SK-N-MC (cell line): ENCODE results near the gene PTK7.

Source experiments
- EZH2 ChIP-seq: fragments of 200-600 bp; sonication (generic); IDR thresholded peaks from one replicate; pipeline ENCODE4 v1.6.1; 2017; ENCODE audit warnings: antibody characterized with exemption
- FOXP2 ChIP-seq: optimal IDR thresholded peaks from 2 replicates; pipeline ENCODE3; 2011; ENCODE audit warnings: mild to moderate bottlenecking, moderate library complexity; ENCODE audit not compliant: insufficient read depth; ENCODE audit errors: extremely low read length, control extremely low read depth
- POLR2AphosphoS5 ChIP-seq: IDR thresholded peaks from 2 replicates; pipeline ENCODE4 v1.6.1; 2012; ENCODE audit warnings: mild to moderate bottlenecking, low read depth, low read length, borderline replicate concordance

DNA sequence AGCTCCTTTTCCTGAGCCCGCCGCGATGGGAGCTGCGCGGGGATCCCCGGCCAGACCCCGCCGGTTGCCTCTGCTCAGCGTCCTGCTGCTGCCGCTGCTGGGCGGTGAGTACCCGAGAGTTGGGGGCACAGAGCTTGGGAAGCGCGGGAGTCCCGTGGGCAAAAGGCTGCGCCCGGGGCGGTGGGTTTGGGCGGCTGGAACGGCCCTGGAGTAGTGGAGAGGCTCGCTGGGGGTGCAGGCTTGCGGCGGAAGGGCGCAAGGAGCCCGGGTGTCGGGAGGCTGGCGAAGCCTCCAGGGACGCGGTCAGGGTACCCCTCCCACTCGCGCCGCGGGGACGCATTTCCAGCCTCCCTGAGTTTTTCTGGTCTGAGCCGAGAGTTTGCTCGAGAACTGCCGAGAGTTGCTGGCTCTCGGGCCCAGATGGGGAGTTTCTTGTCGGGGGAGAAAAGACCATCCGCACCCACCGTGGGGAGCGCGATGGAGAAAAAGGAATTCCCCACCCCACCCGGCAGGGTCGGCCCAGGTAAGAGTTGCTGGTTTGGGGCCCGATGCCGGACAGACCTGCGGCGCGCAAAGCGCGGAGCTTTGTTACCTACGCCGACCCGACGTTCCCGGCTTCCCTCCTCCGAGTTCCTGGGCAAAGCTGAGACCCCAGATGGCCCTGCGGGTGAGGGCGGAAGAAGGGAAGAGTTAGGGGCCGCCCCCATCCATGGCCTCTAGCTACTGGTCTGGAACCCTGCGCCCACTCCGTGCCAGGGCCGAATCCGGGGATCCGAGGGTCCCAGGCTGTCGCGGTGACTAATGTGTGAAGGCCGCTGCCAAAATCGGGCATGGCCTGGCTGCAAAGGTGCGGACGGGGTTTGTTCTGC lies 584 bp downstream of the PTK7 start:
- TF ChIP-seq POLR2AphosphoS5 (no peak), EZH2 (no peak), FOXP2 (no peak)
